MCF 10A (cell line): Measurements from ENCODE around the gene RIN2. TPM values are rescaled to one million over a fixed set of nuclear protein-coding genes. Genes with fewer than 3 reads are reported as not detected.

Experiments used
- BruUV-seq: library from RNA; stranded (reverse); fragments of 400-500 nt; replicated peaks from 2 replicates; lab custom pipeline; 2021; lab: Mats Ljungman, UMichigan
- CTCF ChIA-PET: fragments of 300-600 bp; sonication (Branson Sonifier 250); formaldehyde crosslinking; extraction: SDS; loops from one replicate; lab custom pipeline; 2021; ENCODE audit warnings: antibody characterized with exemption, inconsistent platforms; lab: Yijun Ruan, JAX
- POLR2A ChIA-PET: fragments of 300-600, 350-650 bp; sonication (Branson Sonifier 250); formaldehyde crosslinking; extraction: SDS; loops from one replicate; lab custom pipeline; 2020; ENCODE audit warnings: antibody characterized with exemption, inconsistent platforms; lab: Yijun Ruan, JAX
- DNase-seq: peaks from one replicate; pipeline ENCODE4 v3.0.0-alpha.2; 2018; ENCODE audit not compliant: unreplicated experiment
- H3K27ac Mint-ChIP-seq: one replicate; pipeline ENCODE4 v1.8.0; 2022; ENCODE audit warnings: mild to moderate bottlenecking, low read depth, mixed read lengths; ENCODE audit not compliant: unreplicated experiment
- H3K27me3 Mint-ChIP-seq: one replicate; pipeline ENCODE4 v1.8.0; 2022; ENCODE audit warnings: mixed read lengths; ENCODE audit not compliant: insufficient read depth, unreplicated experiment
- H3K36me3 Mint-ChIP-seq: one replicate; pipeline ENCODE4 v1.8.0; 2022; ENCODE audit warnings: mild to moderate bottlenecking, moderate library complexity, mixed read lengths; ENCODE audit not compliant: insufficient read depth, unreplicated experiment
- H3K4me1 Mint-ChIP-seq: one replicate; pipeline ENCODE4 v1.8.0; 2022; ENCODE audit warnings: mixed read lengths; ENCODE audit not compliant: insufficient read depth, unreplicated experiment
- H3K4me3 Mint-ChIP-seq: one replicate; pipeline ENCODE4 v1.8.0; 2022; ENCODE audit warnings: mild to moderate bottlenecking, moderate library complexity, mixed read lengths; ENCODE audit not compliant: unreplicated experiment
- H3K9me3 Mint-ChIP-seq: one replicate; pipeline ENCODE4 v1.8.0; 2022; ENCODE audit warnings: mixed read lengths; ENCODE audit not compliant: unreplicated experiment
- CTCF ChIP-seq: fragments of 200-600 bp; IDR thresholded peaks from one replicate; pipeline ENCODE4 v1.8.0; 2022; ENCODE audit warnings: antibody characterized with exemption, mild to moderate bottlenecking; ENCODE audit not compliant: unreplicated experiment
- intact Hi-C: fragments of 100-400 bp; cut with micrococcal nuclease; formaldehyde crosslinking; loops from 2 replicates; pipeline ENCODE4 v1.14.1; 2022
- total RNA-seq: library from RNA; stranded (reverse); gene quantifications from 2 replicates; pipeline ENCODE4 v1.2.3, GENCODE V29; 2022

Gene RIN2
- total RNA-seq, 1 experiment from 2014 or later: 23.9 TPM

GRCh38 chr20:19765266-19765665, 7.2 kb downstream of the RIN2 start:
- Mint-ChIP-seq H3K36me3 (peaks cover 15% of the 10 kb centered on the region), H3K4me3 (no peak overlapping the region), H3K4me1 (peaks cover 13% of the 10 kb centered on the region), H3K9me3 (no peaks in the 10 kb centered on the region), H3K27ac (no peak overlapping the region), H3K27me3 (no peaks in the 10 kb centered on the region)
- no TSS peak for BruUV-seq
- POLR2A ChIA-PET: no interaction called here
- no peak for DNase-seq
- CTCF ChIA-PET: interaction anchor here (0.6 kb wide), 1 partner anchor 287 kb away, joined by 3 read pairs; the partner anchor contains the start of genes CFAP61 and CRNKL1
- TF ChIP-seq CTCF: no peak
- intact Hi-C loops: no loop called here

GRCh38 chr20:19765913-19766312, 7.9 kb downstream of the RIN2 start:
- Mint-ChIP-seq H3K27me3 (no peaks in the 10 kb centered on the region), H3K27ac (no peak overlapping the region)
- BruUV-seq: no TSS peak

GRCh38 chr20:19767070-19767469, 9.0 kb downstream of the RIN2 start:
- intact Hi-C loops: no loop called here
- H3K9me3 Mint-ChIP-seq: no peaks in the 10 kb centered on the region
- CTCF ChIA-PET: no interaction called here
- no peak for TF ChIP-seq CTCF
- H3K4me3 Mint-ChIP-seq: no peak overlapping the region
- H3K27me3 Mint-ChIP-seq: no peaks in the 10 kb centered on the region
- BruUV-seq: no TSS peak
- H3K27ac Mint-ChIP-seq: no peak overlapping the region
- DNase-seq: no peak
- peaks cover 6% of the 10 kb centered on the region for H3K4me1 Mint-ChIP-seq
- POLR2A ChIA-PET: interaction anchor here (1.4 kb wide), 1 partner anchor 13 kb away, joined by 4 read pairs; no protein-coding TSS in a partner anchor
- H3K36me3 Mint-ChIP-seq: peaks cover 8% of the 10 kb centered on the region

More at GRCh38 chr20:19765913-19766312, 7.9 kb downstream of the RIN2 start:
- ChIA-PET POLR2A (interaction anchor here (1.4 kb wide), 1 partner anchor 14 kb away, joined by 4 read pairs; no protein-coding TSS in a partner anchor), CTCF (interaction anchor here (0.6 to 1.1 kb wide), 3 partner anchors 14 to 247 kb away, joined by 3 to 4 read pairs (median 3); no protein-coding TSS in a partner anchor)
- no peak for TF ChIP-seq CTCF
- Mint-ChIP-seq H3K9me3 (no peaks in the 10 kb centered on the region), H3K4me1 (peaks cover 7% of the 10 kb centered on the region), H3K4me3 (no peak overlapping the region), H3K36me3 (peaks cover 13% of the 10 kb centered on the region)
- DNase-seq: no peak
- intact Hi-C loops: no loop called here

- POLR2A ChIA-PET: interaction anchor here (3.8 kb wide), 1 partner anchor 10 kb away, joined by 19 read pairs; the partner anchor contains the start of gene RIN2
- Mint-ChIP-seq H3K36me3 (peaks cover 4% of the 10 kb centered on the region), H3K27ac (no peak overlapping the region), H3K27me3 (no peaks in the 10 kb centered on the region), H3K9me3 (no peaks in the 10 kb centered on the region), H3K4me3 (no peak overlapping the region), H3K4me1 (peaks cover 6% of the 10 kb centered on the region)
- DNase-seq: no peak
- no peak for TF ChIP-seq CTCF
- CTCF ChIA-PET: interaction anchor here (0.6 to 5.8 kb wide), 3 partner anchors 16 to 374 kb away, joined by 3 to 46 read pairs (median 3); no protein-coding TSS in a partner anchor
- no TSS peak for BruUV-seq
- intact Hi-C loops: no loop called here
Measured at GRCh38 chr20:19768325-19768842, 10.3 kb downstream of the RIN2 start.
